Thyroid gland (tissue), 4 donors: ENCODE results near the gene NAE1.

Experiments
- POLR2A ChIP-seq, 2 donors: fragments of 450-650 bp; IDR thresholded peaks; one replicate each; pipeline ENCODE4 v1.6.1; 2017; ENCODE audit warnings: antibody characterized with exemption in 2 of 2, mild to moderate bottlenecking in 2 of 2, moderate library complexity in 1 of 2
- TF ChIP-seq, protein P1 (sequence below), 6 experiments: fragments of 200-600 bp in 3 of 6; fragments of 450-650 bp in 3 of 6; sonication (generic) in 3 of 6; IDR thresholded peaks; one replicate each; pipeline ENCODE4 v1.5.1; 2016 to 2019; ENCODE audit warnings: antibody characterized with exemption in 6 of 6, mild to moderate bottlenecking in 2 of 6, inconsistent platforms in 1 of 6, moderate library complexity in 1 of 6

GRCh38 chr16:66863707-66864106 lies 32.9 kb upstream of the NAE1 start:
- TF ChIP-seq, protein P1, sequence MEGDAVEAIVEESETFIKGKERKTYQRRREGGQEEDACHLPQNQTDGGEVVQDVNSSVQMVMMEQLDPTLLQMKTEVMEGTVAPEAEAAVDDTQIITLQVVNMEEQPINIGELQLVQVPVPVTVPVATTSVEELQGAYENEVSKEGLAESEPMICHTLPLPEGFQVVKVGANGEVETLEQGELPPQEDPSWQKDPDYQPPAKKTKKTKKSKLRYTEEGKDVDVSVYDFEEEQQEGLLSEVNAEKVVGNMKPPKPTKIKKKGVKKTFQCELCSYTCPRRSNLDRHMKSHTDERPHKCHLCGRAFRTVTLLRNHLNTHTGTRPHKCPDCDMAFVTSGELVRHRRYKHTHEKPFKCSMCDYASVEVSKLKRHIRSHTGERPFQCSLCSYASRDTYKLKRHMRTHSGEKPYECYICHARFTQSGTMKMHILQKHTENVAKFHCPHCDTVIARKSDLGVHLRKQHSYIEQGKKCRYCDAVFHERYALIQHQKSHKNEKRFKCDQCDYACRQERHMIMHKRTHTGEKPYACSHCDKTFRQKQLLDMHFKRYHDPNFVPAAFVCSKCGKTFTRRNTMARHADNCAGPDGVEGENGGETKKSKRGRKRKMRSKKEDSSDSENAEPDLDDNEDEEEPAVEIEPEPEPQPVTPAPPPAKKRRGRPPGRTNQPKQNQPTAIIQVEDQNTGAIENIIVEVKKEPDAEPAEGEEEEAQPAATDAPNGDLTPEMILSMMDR (IDR thresholded peaks at IDR 0.05), result no peak
- no peak for TF ChIP-seq POLR2A (IDR thresholded peaks at IDR 0.05)
